Lower leg skin (tissue), 3 donors: ENCODE results near the gene KCNB1.

ENCODE experiments used
- POLR2A ChIP-seq, 2 donors: fragments of 450-650 bp; IDR thresholded peaks; one replicate each; pipeline ENCODE4 v1.6.1; 2016 to 2017; ENCODE audit warnings: antibody characterized with exemption in 2 of 2, mild to moderate bottlenecking in 1 of 2, moderate library complexity in 1 of 2
- TF ChIP-seq, protein P1 (sequence below), 3 donors: fragments of 450-650 bp; IDR thresholded peaks; one replicate each; pipeline ENCODE4 v1.5.1; 2016; ENCODE audit warnings: antibody characterized with exemption in 3 of 3, mild to moderate bottlenecking in 3 of 3, moderate library complexity in 2 of 3

- TF ChIP-seq POLR2A (IDR thresholded peaks at IDR 0.05) = no peak
- TF ChIP-seq, protein P1, sequence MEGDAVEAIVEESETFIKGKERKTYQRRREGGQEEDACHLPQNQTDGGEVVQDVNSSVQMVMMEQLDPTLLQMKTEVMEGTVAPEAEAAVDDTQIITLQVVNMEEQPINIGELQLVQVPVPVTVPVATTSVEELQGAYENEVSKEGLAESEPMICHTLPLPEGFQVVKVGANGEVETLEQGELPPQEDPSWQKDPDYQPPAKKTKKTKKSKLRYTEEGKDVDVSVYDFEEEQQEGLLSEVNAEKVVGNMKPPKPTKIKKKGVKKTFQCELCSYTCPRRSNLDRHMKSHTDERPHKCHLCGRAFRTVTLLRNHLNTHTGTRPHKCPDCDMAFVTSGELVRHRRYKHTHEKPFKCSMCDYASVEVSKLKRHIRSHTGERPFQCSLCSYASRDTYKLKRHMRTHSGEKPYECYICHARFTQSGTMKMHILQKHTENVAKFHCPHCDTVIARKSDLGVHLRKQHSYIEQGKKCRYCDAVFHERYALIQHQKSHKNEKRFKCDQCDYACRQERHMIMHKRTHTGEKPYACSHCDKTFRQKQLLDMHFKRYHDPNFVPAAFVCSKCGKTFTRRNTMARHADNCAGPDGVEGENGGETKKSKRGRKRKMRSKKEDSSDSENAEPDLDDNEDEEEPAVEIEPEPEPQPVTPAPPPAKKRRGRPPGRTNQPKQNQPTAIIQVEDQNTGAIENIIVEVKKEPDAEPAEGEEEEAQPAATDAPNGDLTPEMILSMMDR (IDR thresholded peaks at IDR 0.05) = no peak
Measured at GRCh38 chr20:49426395-49426794, 56.1 kb downstream of the KCNB1 start.
